DMS79 (cell line): ENCODE measurements around the gene RAD51B.

ENCODE experiments used
- DNase-seq: peaks from one replicate; lab custom pipeline; 2025; lab: John Stamatoyannopoulos, UW

RAD51B gene

DNA sequence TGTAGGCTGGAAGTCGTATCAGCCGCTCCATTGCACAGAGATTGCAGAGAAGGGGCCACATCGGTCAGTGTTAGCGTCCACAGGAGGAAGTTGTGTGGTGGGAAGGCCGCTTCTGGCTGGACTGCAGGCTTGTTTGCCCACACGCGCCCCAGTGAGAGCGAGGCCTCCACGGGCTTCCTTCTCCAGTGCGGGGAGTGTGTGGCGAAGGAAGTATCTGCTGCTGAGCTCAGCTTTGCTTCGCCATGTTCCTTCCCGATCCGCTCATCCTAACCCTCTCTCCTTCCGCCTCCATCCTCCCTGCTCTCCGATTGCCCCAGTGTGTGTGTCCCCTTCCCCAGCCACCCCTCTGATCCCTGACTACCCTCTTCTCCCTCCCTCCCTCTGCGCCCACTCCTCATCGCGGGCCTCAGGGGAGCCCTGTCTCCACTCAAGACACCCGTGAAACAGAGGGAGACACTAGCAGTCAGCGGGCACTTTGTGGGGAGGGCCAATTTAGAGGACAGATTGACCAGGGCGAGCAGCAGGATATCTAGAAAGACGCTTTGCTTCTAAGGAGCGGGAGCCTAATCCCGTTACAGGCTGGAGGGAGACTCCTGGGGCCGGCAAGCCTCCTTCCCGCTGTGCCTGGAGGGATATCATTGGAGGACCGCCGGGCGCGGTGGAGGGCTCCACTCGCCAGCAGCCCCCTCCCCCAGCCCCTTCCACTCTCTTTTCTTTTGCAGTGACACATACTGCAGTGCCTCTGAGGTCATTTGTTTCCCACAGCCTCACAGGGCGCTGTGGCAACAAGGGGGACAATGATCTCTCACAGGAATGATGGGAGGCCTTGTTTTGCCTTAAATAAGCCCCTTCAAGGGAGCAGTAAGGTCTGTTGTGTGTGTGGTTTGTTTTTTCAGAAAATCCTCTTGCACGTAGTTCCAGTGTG lies 544.5 kb downstream of the RAD51B start:
- DNase-seq = no peak

DNA sequence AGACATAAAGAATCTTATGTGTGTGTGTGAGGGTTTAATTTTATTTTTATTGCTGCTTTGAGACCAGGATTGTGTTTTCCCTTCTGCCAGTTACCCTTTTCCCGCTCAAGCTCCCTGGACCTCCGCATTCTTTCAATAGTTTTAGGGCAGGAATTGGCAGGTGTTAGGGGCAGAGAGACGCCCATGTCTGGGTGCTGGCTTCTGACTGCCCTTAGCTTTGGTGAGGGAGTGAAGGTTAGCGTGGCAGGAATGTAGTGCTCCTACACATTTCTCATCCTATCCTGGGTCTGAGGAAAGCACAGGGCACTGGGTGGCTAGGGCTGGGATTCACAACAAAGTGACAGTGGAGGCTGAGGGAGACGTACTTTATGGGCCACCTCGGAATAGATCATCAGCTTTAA lies 545.2 kb downstream of the RAD51B start:
- no peak for DNase-seq

DNA sequence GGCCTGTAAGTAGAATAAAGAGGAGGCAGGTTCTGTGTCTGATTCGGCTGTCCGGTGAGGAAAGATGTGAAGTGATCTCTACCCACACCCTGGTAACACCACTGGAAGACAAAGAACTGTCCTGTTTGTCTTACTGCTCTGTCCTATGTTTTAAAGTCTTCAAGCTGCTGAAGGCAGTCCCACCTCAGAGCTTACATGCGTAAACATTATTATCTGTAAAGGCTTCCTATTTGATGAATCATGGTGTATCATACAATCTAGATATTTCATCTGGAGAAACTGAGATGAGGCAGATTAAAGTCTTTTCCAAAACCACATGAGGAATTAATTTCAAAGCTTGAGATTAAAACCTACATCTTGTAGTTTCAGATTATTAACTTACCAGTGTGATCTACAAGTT lies 545.6 kb downstream of the RAD51B start:
- DNase-seq = no peak

DNA sequence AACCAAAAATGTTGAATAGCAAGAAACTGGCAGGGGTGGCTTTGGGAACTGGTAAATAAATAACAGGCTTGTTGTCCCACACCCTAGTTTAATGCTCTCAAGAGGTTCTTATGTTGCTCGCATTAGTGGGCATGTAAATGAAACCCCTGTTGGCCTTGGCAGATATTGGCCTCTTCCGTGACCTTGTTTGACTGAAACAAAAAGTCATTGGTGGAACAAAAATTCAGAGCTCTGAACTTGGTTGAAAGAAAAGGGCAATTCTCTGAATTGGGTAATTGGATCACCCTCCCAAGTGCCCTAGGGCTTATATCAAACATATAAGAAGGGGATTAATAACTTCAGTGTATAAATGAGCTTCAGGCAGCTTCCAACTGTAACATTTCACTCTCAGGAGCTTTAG lies 547.1 kb downstream of the RAD51B start:
- DNase-seq = no peak

DNA sequence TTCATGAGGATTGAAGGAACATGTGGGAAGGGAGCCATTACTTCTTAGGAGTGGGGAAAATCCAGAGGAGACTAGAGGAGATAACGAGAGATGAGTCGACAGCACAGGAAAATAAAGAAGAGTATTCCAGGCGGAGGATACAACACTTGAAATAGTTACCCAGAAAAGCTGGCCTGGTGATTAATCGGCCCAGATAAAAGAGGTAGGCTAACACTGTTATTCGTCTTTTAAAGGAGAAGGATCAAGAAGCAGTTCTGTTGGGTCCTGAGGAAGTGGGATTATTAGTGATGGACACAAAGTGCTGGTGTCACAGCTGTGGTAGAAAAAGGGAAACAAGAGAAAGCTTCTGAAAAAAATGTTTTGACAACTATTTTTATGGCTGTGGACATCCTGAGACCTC lies 548.0 kb downstream of the RAD51B start:
- DNase-seq = no peak

DNA sequence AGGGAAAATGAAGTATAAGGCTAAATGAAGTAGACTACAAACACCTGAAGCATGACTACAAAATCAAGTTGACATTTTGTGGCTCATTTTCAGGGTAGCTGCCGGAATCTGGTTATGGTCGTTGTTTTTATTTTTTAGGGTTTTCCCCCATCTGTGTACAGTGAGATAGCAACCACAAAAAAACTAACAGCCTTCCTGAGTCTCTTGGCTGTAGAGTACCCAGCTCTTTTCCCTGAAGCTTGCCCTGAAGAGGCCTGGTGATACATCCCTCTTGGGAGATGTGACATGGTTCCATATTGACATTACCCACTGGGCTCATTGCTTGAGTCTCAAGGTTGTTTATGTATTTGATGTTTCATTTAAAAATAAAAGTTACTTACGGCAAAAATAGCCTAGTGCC lies 549.3 kb downstream of the RAD51B start:
- no peak for DNase-seq

DNA sequence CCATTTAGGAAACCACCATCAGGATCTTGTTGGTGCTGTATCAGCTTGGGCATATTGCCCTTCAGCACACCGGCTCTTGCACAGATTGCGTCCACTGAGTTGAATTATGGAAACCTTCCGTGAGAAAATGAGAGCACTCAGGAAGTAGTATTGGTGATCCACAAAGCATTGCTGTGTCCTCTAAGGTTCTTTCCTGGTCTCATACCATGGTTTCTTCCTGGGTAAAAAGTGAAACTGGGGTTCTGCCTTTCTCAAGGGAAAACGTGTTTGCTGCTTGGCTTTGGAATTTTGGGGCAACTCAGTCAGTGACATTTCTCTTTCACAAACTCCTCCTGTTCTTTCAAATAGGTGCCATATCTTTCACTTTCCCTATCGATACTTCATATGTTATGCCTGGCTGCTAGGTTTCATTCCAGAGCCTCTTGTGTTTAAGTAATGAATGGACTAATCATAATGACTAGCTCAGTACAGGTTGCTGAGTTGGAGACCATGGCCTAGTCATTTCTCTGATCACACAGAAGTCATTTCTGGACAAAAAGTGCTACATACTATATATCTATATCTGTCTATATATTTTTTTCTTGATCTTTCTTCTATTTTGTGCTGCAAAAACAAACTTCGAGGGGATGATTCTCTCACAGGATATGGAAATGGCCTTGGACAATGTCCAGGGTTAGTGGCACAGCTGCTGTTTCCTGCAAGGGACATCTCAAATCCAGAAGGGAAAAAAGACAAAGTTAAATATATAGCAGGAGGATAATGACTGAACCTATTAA lies 549.9 kb downstream of the RAD51B start:
- DNase-seq = no peak

DNA sequence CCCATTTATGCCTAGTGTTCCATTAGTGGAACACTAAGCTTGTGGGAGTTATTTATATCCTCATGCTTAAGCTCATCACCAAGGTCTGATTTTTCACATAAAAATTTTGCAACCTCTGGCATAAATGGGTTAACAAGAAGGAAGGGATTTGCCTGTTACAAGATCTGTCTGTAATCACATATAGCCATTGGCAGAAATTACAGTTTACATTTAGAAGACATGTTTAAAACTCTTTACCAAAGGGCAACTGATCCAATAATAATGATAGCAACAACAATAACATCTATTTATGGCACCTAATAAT lies 550.4 kb downstream of the RAD51B start:
- no peak for DNase-seq

DNA sequence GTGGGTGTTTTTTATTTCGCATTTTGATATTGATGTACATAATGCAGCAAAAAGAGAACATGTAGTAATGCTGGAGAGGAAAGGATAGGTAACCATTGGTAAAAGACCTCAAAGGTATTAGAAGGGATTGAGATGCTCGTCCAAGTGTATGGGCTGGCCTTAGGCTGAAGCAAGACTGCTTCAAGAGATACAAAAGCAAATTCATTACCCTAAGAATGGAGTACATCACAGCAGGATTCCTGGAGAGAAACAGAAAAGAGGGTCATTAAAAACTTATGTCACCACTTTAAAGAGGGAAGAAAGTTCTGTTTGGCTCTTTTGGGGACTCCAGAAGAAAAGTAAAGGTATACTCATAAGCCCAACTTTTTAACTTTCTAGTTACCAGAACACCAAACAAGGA lies 552.8 kb downstream of the RAD51B start:
- no peak for DNase-seq

DNA sequence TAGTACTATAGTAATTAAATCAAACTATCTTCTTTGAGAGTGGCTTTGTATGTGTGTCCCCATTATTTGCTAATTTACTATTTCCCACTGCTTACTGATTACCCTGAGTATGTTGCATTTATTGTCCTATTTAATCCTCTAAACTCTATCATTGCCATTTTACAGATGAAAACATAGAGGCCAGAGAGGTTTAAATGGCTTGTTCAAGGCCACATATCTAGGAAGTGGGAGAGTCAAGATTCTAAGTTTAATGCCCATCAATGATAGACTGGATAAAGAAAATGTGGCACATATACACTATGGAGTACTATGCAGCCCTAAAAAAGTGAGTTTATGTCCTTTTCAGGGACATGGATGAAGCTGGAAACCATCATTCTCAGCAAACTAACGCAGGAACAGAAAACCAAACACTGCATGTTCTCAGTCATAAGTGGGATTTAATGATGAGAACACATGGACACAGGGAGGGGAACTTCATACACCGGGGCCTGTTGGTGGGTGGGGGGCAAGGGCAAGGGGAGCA lies 553.6 kb downstream of the RAD51B start:
- DNase-seq = no peak

DNA sequence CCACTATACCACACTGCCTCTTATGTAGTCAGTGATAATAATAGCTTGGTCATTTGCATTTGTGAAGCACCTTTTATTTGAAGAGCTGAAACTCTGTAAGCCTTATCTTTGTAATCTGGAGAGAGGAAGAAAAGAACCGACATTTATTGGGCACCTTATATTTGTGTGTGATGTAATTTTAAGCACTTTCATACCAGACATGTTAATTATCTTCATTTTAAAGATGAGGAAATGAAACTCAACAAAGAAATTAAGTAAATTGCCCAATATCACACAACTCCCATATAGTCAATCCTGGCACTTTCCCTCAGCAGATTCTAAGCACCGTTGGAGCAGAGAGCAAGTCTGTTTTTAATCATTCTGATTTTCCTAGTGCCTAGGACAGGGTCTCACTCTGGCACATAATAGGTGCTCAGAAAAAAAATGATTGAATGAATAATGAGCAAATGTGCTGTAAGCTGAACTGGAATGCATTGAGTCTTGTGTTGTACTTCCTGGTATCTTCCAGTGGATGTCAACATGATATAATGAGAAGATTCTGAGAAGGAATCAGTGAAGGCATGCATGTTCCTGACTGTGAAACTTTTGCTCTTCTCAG lies 554.4 kb downstream of the RAD51B start:
- DNase-seq = no peak

DNA sequence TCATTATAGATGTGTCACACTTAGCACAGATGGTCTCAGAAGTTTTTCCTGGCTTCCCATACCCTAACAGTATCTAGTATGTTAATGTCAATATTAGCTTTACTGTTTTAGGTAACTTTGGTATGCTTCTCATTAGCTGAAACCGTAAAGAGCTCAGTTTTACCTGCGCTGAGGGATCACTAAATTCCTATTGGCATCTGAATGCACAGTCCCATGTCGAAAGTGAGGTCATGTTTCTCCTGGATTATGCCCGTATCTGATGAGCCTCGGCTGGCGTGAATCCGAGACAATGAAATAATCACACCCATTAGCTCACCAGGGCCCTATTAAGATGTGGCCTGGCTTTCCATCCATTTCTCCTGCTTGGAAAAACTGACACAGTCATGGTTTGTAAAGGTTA lies 555.1 kb downstream of the RAD51B start:
- DNase-seq = no peak

DNA sequence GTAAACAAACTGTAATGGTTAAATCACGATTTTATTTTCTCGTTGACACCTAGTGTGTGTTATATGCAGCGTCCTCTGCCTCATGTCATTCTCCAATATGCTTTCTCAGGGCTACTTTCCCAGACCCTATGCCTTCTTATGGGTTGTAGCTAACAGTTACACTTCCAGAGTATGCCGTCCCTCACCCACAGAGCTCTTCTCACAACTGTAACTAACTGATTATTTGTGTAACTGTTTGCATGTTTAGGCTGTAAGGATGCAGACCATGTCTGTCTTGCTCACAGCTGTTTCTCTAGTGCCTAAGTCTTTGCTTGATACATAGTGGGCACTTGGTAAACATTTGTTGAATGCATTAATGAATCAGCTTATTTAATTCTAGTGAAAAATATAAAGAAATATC lies 555.8 kb downstream of the RAD51B start:
- no peak for DNase-seq

DNA sequence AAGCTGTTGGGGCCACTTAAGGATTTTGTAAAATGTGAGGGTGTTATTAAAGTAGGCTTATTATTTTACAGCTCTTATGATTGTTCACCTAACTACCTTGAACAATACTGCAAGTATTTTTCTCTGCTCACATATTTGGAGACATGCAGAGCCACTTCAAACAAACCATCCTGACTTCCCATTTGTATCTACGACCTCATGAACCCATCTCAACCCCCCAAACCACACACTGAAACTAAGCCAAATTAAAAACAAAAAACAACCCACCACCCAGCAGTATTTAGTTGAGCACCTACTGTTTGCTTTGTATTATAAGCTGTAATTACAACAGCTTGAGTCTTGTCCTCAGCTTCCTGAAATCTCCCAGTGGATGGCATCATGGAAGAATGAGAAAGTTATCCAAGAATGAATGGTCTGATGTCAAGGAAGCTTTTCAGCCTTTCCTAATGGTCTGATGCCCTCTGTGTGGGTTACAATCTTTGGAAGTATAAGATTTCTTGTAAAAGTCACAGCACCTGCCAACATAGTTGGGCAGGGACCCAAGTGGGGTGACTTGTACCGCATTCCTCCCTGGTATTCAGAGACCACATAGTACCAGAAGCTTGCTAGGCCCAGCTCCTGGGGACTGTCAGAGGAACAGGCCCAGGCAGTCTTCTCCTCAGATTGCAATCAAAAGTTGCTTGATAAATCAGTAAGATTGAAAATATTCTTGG lies 556.6 kb downstream of the RAD51B start:
- DNase-seq = no peak

DNA sequence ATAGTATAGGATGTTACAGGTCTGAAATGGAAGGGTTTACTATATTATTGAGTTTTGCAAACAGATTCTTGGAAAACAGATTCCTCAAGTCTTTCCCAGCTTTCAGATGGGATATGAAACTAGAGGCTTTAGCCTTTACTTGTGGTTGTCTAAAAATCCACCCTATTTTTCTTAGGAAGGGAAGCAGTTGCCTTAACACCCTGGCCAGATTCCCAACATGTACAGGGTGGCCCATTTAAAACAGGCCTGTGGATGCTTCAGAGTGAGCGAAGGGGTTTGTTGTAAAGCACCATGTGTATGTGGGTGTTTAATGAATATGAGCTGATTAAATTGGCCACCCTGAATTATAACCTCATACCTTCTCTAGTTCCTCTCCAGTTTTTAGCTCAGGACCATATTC lies 557.4 kb downstream of the RAD51B start:
- DNase-seq = no peak

DNA sequence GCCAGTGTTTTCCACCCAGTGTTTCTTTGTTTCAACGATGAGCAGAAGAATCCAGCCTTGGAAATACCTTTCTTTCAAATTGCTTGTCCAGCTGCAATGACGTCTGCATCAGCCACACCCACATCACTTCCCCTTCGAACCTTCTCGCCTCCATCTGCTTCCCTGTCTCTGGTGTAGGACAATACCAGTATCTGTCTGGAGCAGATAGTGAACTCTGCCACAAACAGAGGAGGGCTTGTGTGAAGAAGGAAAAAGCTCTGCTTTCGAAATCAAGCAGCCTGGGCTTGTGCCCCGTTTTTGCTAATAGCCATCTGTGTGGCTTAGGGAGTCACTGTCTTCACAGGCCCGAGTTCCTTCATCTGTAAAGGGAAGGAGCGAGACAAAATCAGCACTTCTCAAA lies 557.9 kb downstream of the RAD51B start:
- DNase-seq = no peak

DNA sequence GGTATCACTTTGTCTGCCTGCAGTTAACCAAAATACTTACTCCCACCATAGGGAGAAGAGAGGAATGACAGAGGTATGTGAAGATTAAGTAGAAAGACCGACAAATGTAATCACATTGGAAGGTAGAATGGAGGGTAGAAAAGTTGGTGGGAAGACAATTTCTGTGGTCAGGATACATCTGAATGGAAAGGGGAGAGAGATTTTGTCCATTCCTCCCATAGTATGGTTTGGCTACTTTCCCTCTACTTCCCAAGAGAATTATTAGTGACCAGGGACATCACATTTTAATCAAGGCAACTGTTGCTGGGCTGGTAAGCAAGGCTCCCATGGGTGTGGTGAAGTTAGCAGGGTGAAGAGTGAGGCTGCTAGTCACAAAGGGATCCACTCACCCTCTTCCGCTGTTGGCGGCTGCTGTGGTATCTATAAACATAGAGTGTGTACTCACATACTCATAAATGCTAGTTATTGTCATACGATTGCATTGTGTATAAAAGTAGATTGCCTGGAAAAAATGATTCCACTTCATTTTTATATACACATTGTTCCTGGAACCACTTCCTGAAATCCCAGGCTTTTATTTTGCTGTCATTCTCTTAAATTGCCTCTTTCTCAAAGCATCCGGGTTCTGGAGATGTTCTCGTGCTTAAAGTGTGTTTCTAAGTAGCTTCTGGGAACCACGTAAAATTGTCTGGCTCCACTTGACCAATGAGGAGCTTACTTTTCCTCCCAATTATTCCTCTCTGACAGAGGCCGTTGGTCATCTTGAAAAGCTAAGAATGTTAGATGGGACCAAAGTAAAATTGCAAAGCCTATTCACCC lies 560.1 kb downstream of the RAD51B start:
- peak; percentile 97 for DNase-seq

DNA sequence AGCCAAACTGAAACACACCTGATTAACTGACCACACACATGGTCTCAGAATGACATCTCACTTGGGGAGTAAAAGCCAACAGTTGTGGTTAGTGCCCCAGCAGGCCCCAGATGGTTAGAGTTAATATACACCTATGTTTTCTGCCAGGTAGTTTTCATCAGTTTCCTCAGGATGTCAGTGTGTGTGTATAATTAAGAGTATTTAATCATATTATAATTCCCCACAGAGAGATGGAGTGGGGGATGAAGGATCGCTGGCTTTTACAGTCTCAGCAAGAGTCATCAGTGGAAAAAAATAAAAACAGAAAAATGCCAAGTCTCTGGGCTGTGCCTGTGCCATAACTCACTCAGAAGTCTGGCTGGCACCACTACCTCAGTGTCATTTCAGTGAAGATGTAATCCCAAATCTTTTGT lies 560.8 kb downstream of the RAD51B start:
- peak; percentile 76 for DNase-seq

DNA sequence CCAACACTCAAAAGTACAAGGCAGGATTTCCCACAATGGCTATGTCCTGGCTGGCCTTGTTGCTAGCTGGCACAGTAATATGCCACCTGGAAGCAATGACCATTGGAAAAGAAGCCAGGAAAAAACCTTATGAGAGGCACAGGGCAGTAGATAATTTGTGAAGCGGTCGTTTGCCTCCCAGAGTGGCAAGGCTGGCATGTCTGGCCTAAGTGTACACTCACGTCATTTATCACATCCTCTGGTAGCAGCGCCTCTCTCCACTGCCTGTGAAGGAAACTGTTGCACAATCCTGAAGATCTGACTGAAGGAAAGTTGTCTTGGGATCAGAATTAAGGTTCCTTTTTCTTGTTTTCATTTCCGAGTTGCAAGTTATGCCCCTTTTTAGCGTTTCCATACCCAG lies 564.8 kb downstream of the RAD51B start:
- DNase-seq = no peak

DNA sequence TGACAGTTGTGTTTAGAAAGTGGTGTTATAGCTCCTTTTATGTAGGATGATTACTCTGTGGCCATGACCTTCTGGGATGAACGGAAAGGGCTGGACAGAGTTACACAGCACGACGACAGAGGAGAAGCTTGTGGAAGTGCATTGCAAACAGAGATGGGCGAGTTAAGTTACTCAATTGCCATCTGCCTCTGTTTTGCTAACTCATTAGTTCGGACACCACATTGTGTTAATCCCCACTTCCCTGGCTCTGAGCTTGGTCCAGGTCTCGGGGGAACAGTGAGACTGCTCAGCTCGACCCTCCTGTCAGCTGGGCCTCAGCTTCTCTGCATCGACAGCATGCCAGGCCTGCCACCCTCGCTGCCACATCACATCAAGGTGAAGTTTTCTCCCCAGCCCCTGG lies 565.3 kb downstream of the RAD51B start:
- no peak for DNase-seq

DNA sequence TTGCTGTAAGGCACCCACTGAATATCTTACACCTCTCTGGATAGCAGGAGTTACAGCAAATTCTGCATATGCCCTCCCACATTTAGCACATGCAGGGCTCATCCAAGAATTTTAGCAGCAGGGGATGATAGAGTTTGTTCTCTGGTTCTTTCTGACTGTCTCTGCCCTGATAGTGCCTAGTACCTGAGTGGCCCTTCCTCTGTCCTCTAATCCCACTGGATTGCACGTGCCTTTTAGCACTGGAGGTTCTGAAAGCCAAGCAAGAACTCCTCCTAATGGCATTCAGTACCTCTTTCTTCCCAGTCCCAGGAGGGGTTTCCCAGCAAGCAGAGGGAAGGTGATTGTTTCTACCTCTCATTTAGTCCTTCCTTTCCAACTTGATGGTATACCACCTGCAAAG lies 566.9 kb downstream of the RAD51B start:
- DNase-seq = no peak
